Measurements from ENCODE around the gene SDHAF3.
"Not testable (repeated sequence)": the region's sequence is repeated elsewhere in the genome, so short reads cannot be mapped to it uniquely, and the experiment has no call there.

The SDHAF3 gene

GRCh38 chr7:97104719-97105238, 12.7 kb upstream of the SDHAF3 start:
- H3K9me3 Mint-ChIP-seq = no peaks in the 10 kb centered on the region
- no peaks in the 10 kb centered on the region for H3K36me3 Mint-ChIP-seq (ENCODE audit: insufficient read depth)
- H3K27ac Mint-ChIP-seq = no peak overlapping the region
- ATAC-seq (replicated peaks) = peak; percentile 69
- H3K4me3 Mint-ChIP-seq = no peak overlapping the region
- H3K4me1 Mint-ChIP-seq (ENCODE audit: low read depth in 2 of 2) = no peaks in the 10 kb centered on the region
- peak; percentile 63 to 68 (median 64) for DNase-seq
- peaks cover 21 to 39% of the 10 kb centered on the region in 2 donors for H3K27me3 Mint-ChIP-seq

- Mint-ChIP-seq H3K9me3 (no peaks in the 10 kb centered on the region), H3K27me3 (peaks cover 19 to 22% of the 10 kb centered on the region in 2 donors), H3K27ac (no peak overlapping the region), H3K4me3 (no peak overlapping the region), H3K36me3 (ENCODE audit: insufficient read depth) (no peaks in the 10 kb centered on the region), H3K4me1 (ENCODE audit: low read depth in 2 of 2) (no peaks in the 10 kb centered on the region)
- ATAC-seq (replicated peaks) = no peak
- no peak for DNase-seq
Observed at GRCh38 chr7:97107192-97107800, 10.2 kb upstream of the SDHAF3 start.

GRCh38 chr7:97116308-97116707, 1.2 kb upstream of the SDHAF3 start:
- H3K36me3 Mint-ChIP-seq (ENCODE audit: insufficient read depth) = peaks cover 11% of the 10 kb centered on the region
- H3K4me1 Mint-ChIP-seq (ENCODE audit: low read depth in 2 of 2) = peaks cover 22 to 32% of the 10 kb centered on the region in 2 donors
- H3K4me3 Mint-ChIP-seq = no peak overlapping the region
- no peak for ATAC-seq (replicated peaks)
- no peak for DNase-seq
- peaks cover 0 to 2% of the 10 kb centered on the region in 2 donors for H3K9me3 Mint-ChIP-seq
- no peaks in the 10 kb centered on the region for H3K27me3 Mint-ChIP-seq
- peak overlapping the region in 1 of 2 donors; percentile 90 for H3K27ac Mint-ChIP-seq

GRCh38 chr7:97117035-97117371, 495 bp upstream of the SDHAF3 start:
- Mint-ChIP-seq H3K27ac (peak overlapping the region; percentile 90 to 91), H3K36me3 (ENCODE audit: insufficient read depth) (peaks cover 11% of the 10 kb centered on the region), H3K4me3 (peak overlapping the region; percentile 89 to 91), H3K27me3 (no peaks in the 10 kb centered on the region), H3K9me3 (peaks cover 0 to 2% of the 10 kb centered on the region in 2 donors), H3K4me1 (ENCODE audit: low read depth in 2 of 2) (peaks cover 23 to 32% of the 10 kb centered on the region in 2 donors)
- no peak for ATAC-seq (replicated peaks)
- no peak for DNase-seq

GRCh38 chr7:97118306-97118917, 914 bp downstream of the SDHAF3 start:
- H3K4me1 Mint-ChIP-seq (ENCODE audit: low read depth in 2 of 2) = peaks cover 23 to 32% of the 10 kb centered on the region in 2 donors
- H3K36me3 Mint-ChIP-seq (ENCODE audit: insufficient read depth) = peaks cover 11% of the 10 kb centered on the region
- no peaks in the 10 kb centered on the region for H3K27me3 Mint-ChIP-seq
- peak overlapping the region; percentile 89 to 91 for H3K4me3 Mint-ChIP-seq
- peak overlapping the region; percentile 90 to 91 for H3K27ac Mint-ChIP-seq
- peaks cover 0 to 2% of the 10 kb centered on the region in 2 donors for H3K9me3 Mint-ChIP-seq
- ATAC-seq (replicated peaks) = no peak
- DNase-seq = no peak

- DNase-seq = no peak
- no peaks in the 10 kb centered on the region for H3K27me3 Mint-ChIP-seq
- peak overlapping the region in 1 of 2 donors; percentile 8 for H3K4me3 Mint-ChIP-seq
- peaks cover 23 to 32% of the 10 kb centered on the region in 2 donors for H3K4me1 Mint-ChIP-seq (ENCODE audit: low read depth in 2 of 2)
- H3K9me3 Mint-ChIP-seq = peaks cover 0 to 3% of the 10 kb centered on the region in 2 donors
- H3K27ac Mint-ChIP-seq = no peak overlapping the region
- no peak for ATAC-seq (replicated peaks)
- peaks cover 11% of the 10 kb centered on the region for H3K36me3 Mint-ChIP-seq (ENCODE audit: insufficient read depth)
Observed at GRCh38 chr7:97119747-97120146, 2.2 kb downstream of the SDHAF3 start.

GRCh38 chr7:97120713-97121457, 3.4 kb downstream of the SDHAF3 start:
- no peak overlapping the region for H3K27ac Mint-ChIP-seq
- H3K27me3 Mint-ChIP-seq = no peaks in the 10 kb centered on the region
- H3K36me3 Mint-ChIP-seq (ENCODE audit: insufficient read depth) = peaks cover 11% of the 10 kb centered on the region
- H3K4me1 Mint-ChIP-seq (ENCODE audit: low read depth in 2 of 2) = peaks cover 27 to 32% of the 10 kb centered on the region in 2 donors
- H3K4me3 Mint-ChIP-seq = no peak overlapping the region
- peaks cover 8 to 10% of the 10 kb centered on the region in 2 donors for H3K9me3 Mint-ChIP-seq
- no peak for ATAC-seq (replicated peaks)
- DNase-seq = no peak

GRCh38 chr7:97123115-97123514, 5.6 kb downstream of the SDHAF3 start:
- peaks cover 19 to 23% of the 10 kb centered on the region in 2 donors for H3K4me1 Mint-ChIP-seq (ENCODE audit: low read depth in 2 of 2)
- H3K9me3 Mint-ChIP-seq = peaks cover 7 to 10% of the 10 kb centered on the region in 2 donors
- H3K27ac Mint-ChIP-seq; H3K27me3 Mint-ChIP-seq; H3K4me3 Mint-ChIP-seq; DNase-seq; ATAC-seq (replicated peaks); H3K36me3 Mint-ChIP-seq (ENCODE audit: insufficient read depth): not testable (repeated sequence)

GRCh38 chr7:97126483-97127171, 9.1 kb downstream of the SDHAF3 start:
- Mint-ChIP-seq H3K36me3 (ENCODE audit: insufficient read depth) (no peaks in the 10 kb centered on the region), H3K4me1 (ENCODE audit: low read depth in 2 of 2) (peaks cover 14 to 18% of the 10 kb centered on the region in 2 donors), H3K27me3 (no peaks in the 10 kb centered on the region), H3K4me3 (no peak overlapping the region), H3K27ac (no peak overlapping the region), H3K9me3 (peaks cover 7 to 10% of the 10 kb centered on the region in 2 donors)
- ATAC-seq (replicated peaks) (no peak), DNase-seq (no peak)

GRCh38 chr7:97128736-97129135, 11.2 kb downstream of the SDHAF3 start:
- no peaks in the 10 kb centered on the region for H3K36me3 Mint-ChIP-seq (ENCODE audit: insufficient read depth)
- no peak overlapping the region for H3K4me3 Mint-ChIP-seq
- H3K4me1 Mint-ChIP-seq (ENCODE audit: low read depth in 2 of 2) = peaks cover 14 to 18% of the 10 kb centered on the region in 2 donors
- peaks cover 7 to 10% of the 10 kb centered on the region in 2 donors for H3K9me3 Mint-ChIP-seq
- DNase-seq = no peak
- H3K27me3 Mint-ChIP-seq = no peaks in the 10 kb centered on the region
- no peak overlapping the region for H3K27ac Mint-ChIP-seq
- no peak for ATAC-seq (replicated peaks)

GRCh38 chr7:97130417-97131139, 13.1 kb downstream of the SDHAF3 start:
- H3K27ac Mint-ChIP-seq = no peak overlapping the region
- no peak for DNase-seq

GRCh38 chr7:97133159-97133558, 15.7 kb downstream of the SDHAF3 start:
- Mint-ChIP-seq H3K27ac (no peak overlapping the region), H3K4me3 (no peak overlapping the region)

More at GRCh38 chr7:97130417-97131139, 13.1 kb downstream of the SDHAF3 start:
- Mint-ChIP-seq H3K36me3 (ENCODE audit: insufficient read depth) (no peaks in the 10 kb centered on the region), H3K9me3 (peaks cover 0 to 3% of the 10 kb centered on the region in 2 donors), H3K4me3 (no peak overlapping the region), H3K27me3 (no peaks in the 10 kb centered on the region), H3K4me1 (ENCODE audit: low read depth in 2 of 2) (peaks cover 16 to 27% of the 10 kb centered on the region in 2 donors)
- no peak for ATAC-seq (replicated peaks)

More at GRCh38 chr7:97133159-97133558, 15.7 kb downstream of the SDHAF3 start:
- ATAC-seq (replicated peaks) (no peak), DNase-seq (no peak)
- Mint-ChIP-seq H3K27me3 (no peaks in the 10 kb centered on the region), H3K36me3 (ENCODE audit: insufficient read depth) (peaks cover 5% of the 10 kb centered on the region), H3K4me1 (ENCODE audit: low read depth in 2 of 2) (peaks cover 14 to 25% of the 10 kb centered on the region in 2 donors), H3K9me3 (no peaks in the 10 kb centered on the region)
